GM20000 (cell line): ENCODE results near the gene SGSM1.
A peak's percentile ranks its signal among the peaks of the same experiment; 100 is the strongest.

ENCODE experiments used
- DNase-seq: peaks from one replicate; pipeline ENCODE4 v3.0.0; 2012; ENCODE audit warnings: low spot score
- CTCF ChIP-seq: IDR thresholded peaks from 2 replicates; pipeline ENCODE4 v1.5.1; 2012; ENCODE audit warnings: mild to moderate bottlenecking, control low read depth; ENCODE audit errors: extremely low read depth, missing control alignments

Gene SGSM1

GRCh38 chr22:24765166-24765565, 40.8 kb upstream of the SGSM1 start:
- no peak for TF ChIP-seq CTCF
- DNase-seq, result no peak

DNA sequence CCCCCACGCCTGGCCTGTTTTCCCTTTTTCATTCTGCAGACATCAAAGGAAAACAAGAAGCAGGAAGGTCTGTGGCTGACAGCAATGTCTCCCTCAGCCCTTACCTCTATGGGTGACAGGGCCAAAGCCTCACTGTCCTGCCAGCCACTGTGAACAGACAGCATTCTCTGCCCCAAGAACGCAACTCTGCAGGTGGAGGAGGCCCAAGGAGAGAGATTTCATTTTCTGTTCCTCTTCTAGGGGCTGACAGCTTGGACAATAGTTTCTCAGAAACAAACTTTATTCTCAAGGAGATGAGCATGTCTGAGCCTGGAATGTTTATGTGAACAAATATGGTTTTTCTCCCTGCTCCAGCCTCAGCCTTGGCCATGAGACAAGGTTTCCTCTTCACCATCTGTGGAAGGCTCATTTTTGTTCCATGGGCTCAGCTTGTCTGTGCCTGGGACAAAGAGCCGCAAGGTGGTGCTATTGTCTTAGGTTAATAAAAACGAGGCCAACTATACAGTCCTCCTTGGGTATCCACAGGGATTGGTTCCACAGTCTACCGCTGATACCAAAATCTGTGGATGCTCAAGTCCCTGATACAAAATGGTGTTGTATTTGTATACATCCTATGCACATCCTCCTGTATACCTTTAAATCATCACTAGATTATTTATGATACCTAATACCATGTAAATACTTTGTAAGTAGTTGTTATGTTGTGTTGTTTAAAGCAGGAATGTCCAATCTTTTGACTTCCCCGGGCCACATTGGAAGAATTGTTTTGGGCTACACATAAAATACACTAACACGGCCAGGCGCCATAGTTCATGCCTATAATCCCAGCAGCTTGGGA, 37.3 kb upstream of the SGSM1 start:
- TF ChIP-seq CTCF, result peak; percentile 36
- DNase-seq, result peak; percentile 44

DNA sequence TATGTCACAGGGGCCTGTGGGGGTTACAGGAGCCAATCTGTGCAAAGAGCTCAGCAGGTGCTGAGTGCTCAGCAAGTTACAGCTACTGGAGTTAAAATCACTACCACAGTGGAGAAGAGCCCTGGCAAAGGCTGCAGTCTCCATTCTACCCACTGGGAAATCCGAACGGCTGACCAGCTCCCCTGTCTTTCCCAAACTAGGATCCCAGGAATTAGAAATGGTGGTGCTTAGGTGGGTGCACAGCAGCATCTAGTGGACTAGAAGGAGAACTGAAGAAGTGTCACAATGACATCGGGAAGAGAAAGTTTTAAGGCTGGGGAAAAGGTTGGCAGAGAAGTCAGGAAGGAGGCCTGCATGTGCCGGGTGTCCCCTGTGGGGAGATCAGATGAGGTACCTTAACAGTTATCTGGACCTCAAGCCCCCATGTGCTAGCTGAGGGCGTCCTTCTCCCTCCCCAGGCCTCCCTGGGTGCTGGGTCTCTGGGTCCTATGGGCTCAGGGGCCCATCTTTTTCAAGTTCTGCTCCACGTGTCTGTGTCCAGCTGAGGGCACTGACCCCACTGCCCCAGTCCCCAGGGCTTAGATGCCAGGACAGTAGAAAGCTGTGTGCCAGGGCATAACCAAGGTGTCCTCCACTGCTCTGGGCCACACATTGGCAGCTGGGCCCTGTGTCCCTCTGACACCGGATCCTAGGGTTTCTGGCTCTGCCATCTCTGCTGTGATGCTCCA, 33.4 kb upstream of the SGSM1 start:
- no peak for TF ChIP-seq CTCF
- DNase-seq, result no peak

- TF ChIP-seq CTCF, result no peak
- no peak for DNase-seq
These were observed 30.1 kb upstream of the SGSM1 start for GRCh38 chr22:24775769-24776492.

- no peak for DNase-seq
- no peak for TF ChIP-seq CTCF
These were observed 29.5 kb upstream of the SGSM1 start for GRCh38 chr22:24776525-24776924.

- DNase-seq, result no peak
- no peak for TF ChIP-seq CTCF
These were observed 16.5 kb upstream of the SGSM1 start for GRCh38 chr22:24789516-24789915.

- TF ChIP-seq CTCF, result no peak
- DNase-seq, result no peak
These were observed 14.6 kb upstream of the SGSM1 start for GRCh38 chr22:24791362-24791761.
